GM23338 (cell line): ENCODE data around the gene RASGRP1. TPM values are rescaled to one million over a fixed set of nuclear protein-coding genes. Genes with fewer than 3 reads are reported as not detected.
A peak's percentile ranks its signal among the peaks of the same experiment; 100 is the strongest.

Experiments used
- ATAC-seq: fragments of 200-7000 bp; cut with Tn5 transposase; 3 replicates; pipeline ENCODE4 v1.9.1; 2020
- DNase-seq: peaks from one replicate; pipeline ENCODE4 v3.0.0-alpha.2; 2015; ENCODE audit warnings: low spot score
- H2AFZ ChIP-seq: fragments of 200-600 bp; sonication (generic); 2 replicates; pipeline ENCODE4 v1.8.0; 2016; ENCODE audit warnings: antibody characterized with exemption, mild to moderate bottlenecking, moderate library complexity
- H3F3A ChIP-seq: fragments of 200-600 bp; sonication (generic); replicated peaks from 2 replicates; pipeline ENCODE4 v1.8.0; 2017; ENCODE audit warnings: antibody characterized with exemption, mixed run types, low read depth
- H3K27ac ChIP-seq: fragments of 200-600 bp; sonication (generic); 2 replicates; pipeline ENCODE4 v1.6.1; 2016; ENCODE audit warnings: low read depth
- H3K27me3 ChIP-seq: fragments of 200-600 bp; sonication (generic); 2 replicates; pipeline ENCODE4 v1.8.0; 2016; ENCODE audit warnings: mild to moderate bottlenecking, mixed run types, moderate library complexity; ENCODE audit not compliant: insufficient read depth
- H3K36me3 ChIP-seq: fragments of 200-600 bp; sonication (generic); 2 replicates; pipeline ENCODE4 v1.8.0; 2016; ENCODE audit warnings: mild to moderate bottlenecking; ENCODE audit not compliant: insufficient read depth
- H3K4me1 ChIP-seq: fragments of 200-600 bp; sonication (generic); 2 replicates; pipeline ENCODE4 v1.8.0; 2016; ENCODE audit warnings: mild to moderate bottlenecking, moderate library complexity; ENCODE audit not compliant: insufficient read depth
- H3K4me2 ChIP-seq: fragments of 200-600 bp; sonication (generic); 2 replicates; pipeline ENCODE4 v1.7.1; 2017; ENCODE audit warnings: mixed run types
- H3K4me3 ChIP-seq: fragments of 200-600 bp; sonication (generic); 2 replicates; pipeline ENCODE4 v1.6.1; 2016; ENCODE audit warnings: mixed run types
- H3K79me2 ChIP-seq: fragments of 200-600 bp; sonication (generic); replicated peaks from 2 replicates; pipeline ENCODE4 v1.8.0; 2017; ENCODE audit warnings: mild to moderate bottlenecking; ENCODE audit not compliant: insufficient read depth
- H3K9me2 ChIP-seq: fragments of 200-600 bp; sonication (generic); 2 replicates; pipeline ENCODE4 v1.8.0; 2017; ENCODE audit not compliant: insufficient read depth
- H4K20me1 ChIP-seq: fragments of 200-600 bp; sonication (generic); replicated peaks from 2 replicates; pipeline ENCODE4 v1.8.0; 2017; ENCODE audit warnings: mild to moderate bottlenecking; ENCODE audit not compliant: insufficient read depth
- H3K27ac Mint-ChIP-seq: 2 replicates; pipeline ENCODE4 v1.8.0; 2020; ENCODE audit warnings: inconsistent platforms, mild to moderate bottlenecking, moderate library complexity, mixed read lengths
- H3K27me3 Mint-ChIP-seq: 3 replicates; pipeline ENCODE4 v1.8.0; 2022; ENCODE audit warnings: low read depth, mild to moderate bottlenecking, moderate library complexity, mixed read lengths, inconsistent platforms; ENCODE audit not compliant: insufficient read depth, poor library complexity
- H3K36me3 Mint-ChIP-seq: 3 replicates; pipeline ENCODE4 v1.8.0; 2021; ENCODE audit warnings: low read depth, mild to moderate bottlenecking, inconsistent platforms, moderate library complexity, mixed read lengths
- H3K4me1 Mint-ChIP-seq: 3 replicates; pipeline ENCODE4 v1.8.0; 2020; ENCODE audit warnings: mild to moderate bottlenecking, inconsistent platforms, mixed read lengths
- H3K4me3 Mint-ChIP-seq: 3 replicates; pipeline ENCODE4 v1.8.0; 2021; ENCODE audit warnings: moderate library complexity, mild to moderate bottlenecking, inconsistent platforms, mixed read lengths
- H3K9me3 Mint-ChIP-seq: 3 replicates; pipeline ENCODE4 v1.8.0; 2020; ENCODE audit warnings: moderate library complexity, mild to moderate bottlenecking, inconsistent platforms, mixed read lengths
- CREB1 ChIP-seq: fragments of 250-450 bp; sonication (Bioruptor Pico); IDR thresholded peaks from 2 replicates; pipeline ENCODE4 v1.5.0; 2020; ENCODE audit warnings: low read depth, mild to moderate bottlenecking, moderate library complexity
- EZH2 ChIP-seq: fragments of 200-600 bp; sonication (generic); IDR thresholded peaks from one replicate; pipeline ENCODE4 v1.8.0; 2017; ENCODE audit warnings: antibody characterized with exemption, mild to moderate bottlenecking, low read depth; ENCODE audit not compliant: unreplicated experiment
- EZH2phosphoT487 ChIP-seq: fragments of 200-600 bp; sonication (generic); IDR thresholded peaks from one replicate; pipeline ENCODE4 v1.8.1; 2018; ENCODE audit warnings: antibody characterized with exemption; ENCODE audit not compliant: unreplicated experiment
- JUNB ChIP-seq: IDR thresholded peaks from one replicate; pipeline ENCODE4 v1.6.1; 2016; ENCODE audit warnings: antibody characterized with exemption; ENCODE audit not compliant: unreplicated experiment
- ZNF114 ChIP-seq: fragments of 250-450 bp; sonication (Bioruptor Pico); IDR thresholded peaks from 2 replicates; pipeline ENCODE4 v1.5.0; 2020; ENCODE audit warnings: mild to moderate bottlenecking, moderate library complexity
- ZNF462 ChIP-seq: fragments of 250-450 bp; sonication (Bioruptor Pico); IDR thresholded peaks from 2 replicates; pipeline ENCODE4 v1.5.0; 2020; ENCODE audit warnings: mild to moderate bottlenecking, moderate library complexity
- polyA plus RNA-seq: library from polyadenylated mRNA; unstranded; fragments of >200 nt; fragmentation: Nextera tagmentation; extraction: Ambion mirVana; gene quantifications from 2 replicates; pipeline ENCODE4 v1.2.1, GENCODE V29; 2016
- total RNA-seq: library from RNA; depleted of rRNA; stranded (reverse); fragments of >200 nt; shearing (Covaris generic); gene quantifications from 2 replicates; pipeline ENCODE4 v1.2.3, GENCODE V29; 2014
- TF ChIP-seq, protein P1 (sequence below), 2 experiments: fragments of 200-600 bp in 1 of 2; sonication (generic) in 1 of 2; conservative IDR thresholded peaks; 2 replicates each; pipeline versions ENCODE4 v1.5.1 to v1.6.1; 2016 to 2017; ENCODE audit warnings: antibody characterized with exemption in 2 of 2, low read depth in 2 of 2, mild to moderate bottlenecking in 2 of 2, moderate library complexity in 1 of 2
- TF ChIP-seq, protein P2 (sequence below): IDR thresholded peaks from 2 replicates; pipeline ENCODE4 v1.6.1; 2016; ENCODE audit warnings: antibody characterized with exemption

Gene RASGRP1
- total and polyA plus RNA-seq, 2 experiments from 2014 or later: 1.1 to 1.2 TPM

DNA sequence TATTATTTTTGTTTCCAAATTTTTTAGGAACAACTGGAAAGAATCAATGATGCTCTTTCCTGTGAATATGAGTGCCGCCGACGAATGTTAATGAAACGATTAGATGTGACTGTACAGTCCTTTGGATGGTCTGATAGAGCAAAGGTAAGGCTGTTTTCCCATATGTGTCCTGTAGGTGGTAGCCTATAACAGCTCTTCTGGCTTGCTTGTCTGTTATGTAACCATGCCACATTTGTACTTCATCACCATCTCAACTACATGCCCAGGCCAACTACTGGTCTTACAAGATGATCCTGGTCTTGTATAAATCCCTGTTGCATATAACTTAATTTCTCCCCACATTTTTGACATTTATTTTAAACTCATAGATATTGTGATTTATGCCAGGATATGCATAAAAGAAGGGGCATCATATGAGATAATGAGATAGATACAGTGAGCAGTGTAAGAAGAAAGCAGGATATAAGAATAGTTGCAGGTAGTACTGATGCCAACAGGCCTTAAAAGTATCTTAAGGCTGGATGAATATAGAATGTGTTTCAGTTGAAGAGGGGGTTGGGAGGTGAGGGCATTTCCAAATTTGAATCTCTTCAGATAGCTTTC is 90.4 kb downstream of the RASGRP1 start:
- peaks cover 33% of the 10 kb centered on the region for H3K36me3 Mint-ChIP-seq
- H3K4me1 Mint-ChIP-seq: no peaks in the 10 kb centered on the region
- Histone ChIP-seq H3K27me3 (no peaks in the 10 kb centered on the region), H3F3A (no peaks in the 10 kb centered on the region), H3K4me3 (no peak overlapping the region), H3K27ac (no peak overlapping the region), H3K4me1 (no peaks in the 10 kb centered on the region), H3K4me2 (no peak overlapping the region), H4K20me1 (no peaks in the 10 kb centered on the region), H3K36me3 (no peaks in the 10 kb centered on the region; the same call in 1 of the 2 replicates), H3K9me2 (no peaks in the 10 kb centered on the region), H2AFZ (no peak overlapping the region), H3K79me2 (no peaks in the 10 kb centered on the region)
- peak; percentile 80 for ATAC-seq
- DNase-seq: peak; percentile 61
- H3K27ac Mint-ChIP-seq: no peak overlapping the region
- H3K27me3 Mint-ChIP-seq: peaks cover 1% of the 10 kb centered on the region
- no peaks in the 10 kb centered on the region for H3K9me3 Mint-ChIP-seq
- TF ChIP-seq, protein P1, sequence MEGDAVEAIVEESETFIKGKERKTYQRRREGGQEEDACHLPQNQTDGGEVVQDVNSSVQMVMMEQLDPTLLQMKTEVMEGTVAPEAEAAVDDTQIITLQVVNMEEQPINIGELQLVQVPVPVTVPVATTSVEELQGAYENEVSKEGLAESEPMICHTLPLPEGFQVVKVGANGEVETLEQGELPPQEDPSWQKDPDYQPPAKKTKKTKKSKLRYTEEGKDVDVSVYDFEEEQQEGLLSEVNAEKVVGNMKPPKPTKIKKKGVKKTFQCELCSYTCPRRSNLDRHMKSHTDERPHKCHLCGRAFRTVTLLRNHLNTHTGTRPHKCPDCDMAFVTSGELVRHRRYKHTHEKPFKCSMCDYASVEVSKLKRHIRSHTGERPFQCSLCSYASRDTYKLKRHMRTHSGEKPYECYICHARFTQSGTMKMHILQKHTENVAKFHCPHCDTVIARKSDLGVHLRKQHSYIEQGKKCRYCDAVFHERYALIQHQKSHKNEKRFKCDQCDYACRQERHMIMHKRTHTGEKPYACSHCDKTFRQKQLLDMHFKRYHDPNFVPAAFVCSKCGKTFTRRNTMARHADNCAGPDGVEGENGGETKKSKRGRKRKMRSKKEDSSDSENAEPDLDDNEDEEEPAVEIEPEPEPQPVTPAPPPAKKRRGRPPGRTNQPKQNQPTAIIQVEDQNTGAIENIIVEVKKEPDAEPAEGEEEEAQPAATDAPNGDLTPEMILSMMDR (conservative IDR thresholded peaks at IDR 0.05; ENCODE audit: low read depth in 2 of 2): peak; percentile 73 to 77
- TF ChIP-seq, protein P2, sequence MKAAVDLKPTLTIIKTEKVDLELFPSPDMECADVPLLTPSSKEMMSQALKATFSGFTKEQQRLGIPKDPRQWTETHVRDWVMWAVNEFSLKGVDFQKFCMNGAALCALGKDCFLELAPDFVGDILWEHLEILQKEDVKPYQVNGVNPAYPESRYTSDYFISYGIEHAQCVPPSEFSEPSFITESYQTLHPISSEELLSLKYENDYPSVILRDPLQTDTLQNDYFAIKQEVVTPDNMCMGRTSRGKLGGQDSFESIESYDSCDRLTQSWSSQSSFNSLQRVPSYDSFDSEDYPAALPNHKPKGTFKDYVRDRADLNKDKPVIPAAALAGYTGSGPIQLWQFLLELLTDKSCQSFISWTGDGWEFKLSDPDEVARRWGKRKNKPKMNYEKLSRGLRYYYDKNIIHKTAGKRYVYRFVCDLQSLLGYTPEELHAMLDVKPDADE: no peak
- H3K4me3 Mint-ChIP-seq: no peak overlapping the region

GRCh38 chr15:38471974-38472373 is 92.6 kb downstream of the RASGRP1 start:
- H3K27me3 ChIP-seq: no peaks in the 10 kb centered on the region
- Mint-ChIP-seq H3K27ac (no peak overlapping the region), H3K9me3 (no peaks in the 10 kb centered on the region), H3K4me3 (no peak overlapping the region), H3K36me3 (peaks cover 25% of the 10 kb centered on the region), H3K27me3 (peaks cover 1% of the 10 kb centered on the region), H3K4me1 (no peaks in the 10 kb centered on the region)
- ATAC-seq: no peak
- H3F3A ChIP-seq: no peaks in the 10 kb centered on the region
- H3K4me1 ChIP-seq: no peaks in the 10 kb centered on the region
- H3K4me3 ChIP-seq: no peak overlapping the region
- no peaks in the 10 kb centered on the region for H3K79me2 ChIP-seq
- no peak for DNase-seq
- H4K20me1 ChIP-seq: no peaks in the 10 kb centered on the region
- H3K9me2 ChIP-seq: no peaks in the 10 kb centered on the region
- no peak overlapping the region for H2AFZ ChIP-seq
- no peak overlapping the region for H3K27ac ChIP-seq
- H3K4me2 ChIP-seq: no peak overlapping the region
- H3K36me3 ChIP-seq: no peaks in the 10 kb centered on the region; the same call in 1 of the 2 replicates
- TF ChIP-seq ZNF114 (CRISPR knock-in tag): no peak
- TF ChIP-seq CREB1 (CRISPR knock-in tag): no peak
- TF ChIP-seq JUNB: no peak
- TF ChIP-seq, protein P1 (conservative IDR thresholded peaks at IDR 0.05; ENCODE audit: low read depth in 2 of 2): no peak
- no peak for TF ChIP-seq EZH2
- TF ChIP-seq, protein P2: no peak
- no peak for TF ChIP-seq ZNF462
- no peak for TF ChIP-seq EZH2phosphoT487
